Colonic mucosa (tissue), 4 donors: ENCODE results near the gene RASSF5. TPM values are rescaled to one million over a fixed set of nuclear protein-coding genes. Genes with fewer than 3 reads are reported as not detected.

Experiments
- DNase-seq: peaks from one replicate; pipeline ENCODE4 v3.0.0-alpha.2; 2020
- H3K27ac ChIP-seq: fragments of 200-600 bp; one replicate; pipeline ENCODE4 v1.8.0; 2021
- H3K27me3 ChIP-seq: fragments of 200-600 bp; one replicate; pipeline ENCODE4 v1.8.0; 2021
- H3K36me3 ChIP-seq: fragments of 200-600 bp; one replicate; pipeline ENCODE4 v1.8.0; 2021
- H3K4me1 ChIP-seq: fragments of 200-600 bp; one replicate; pipeline ENCODE4 v1.8.0; 2021; ENCODE audit warnings: mild to moderate bottlenecking
- H3K4me3 ChIP-seq: fragments of 200-600 bp; one replicate; pipeline ENCODE4 v1.8.0; 2021
- H3K9ac ChIP-seq, 2 donors: one replicate each; pipeline ENCODE4 v1.7.0; 2013; ENCODE audit warnings: control low read depth in 2 of 2, low read depth in 2 of 2, low read length in 2 of 2
- H3K9me3 ChIP-seq: fragments of 200-600 bp; one replicate; pipeline ENCODE4 v1.8.0; 2021
- CTCF ChIP-seq: fragments of 200-600 bp; IDR thresholded peaks from one replicate; pipeline ENCODE4 v1.8.0; 2022; ENCODE audit warnings: antibody characterized with exemption, mild to moderate bottlenecking
- intact Hi-C: fragments of 100-400 bp; cut with DNase I; formaldehyde crosslinking; loops from one replicate; pipeline ENCODE4 v1.14.1; 2022
- total RNA-seq, 2 donors: library from RNA; stranded (reverse); fragmentation: NEBNext Ultra II Directional in 1 of 2; extraction: Animal tissue kit (Norgen Biotek cat#: 25700) in 1 of 2; gene quantifications; one replicate each; pipeline ENCODE4 v1.2.1, GENCODE V29; 2021
- donor health status: healthy.
- donor health status: DM: no; HTN: no; CAD: no.
- donor health status: DM: no; HTN: no; CAD: no.

The RASSF5 gene
- total RNA-seq, 2 donors from 2014 or later: 4.9 to 5.4 TPM

DNA sequence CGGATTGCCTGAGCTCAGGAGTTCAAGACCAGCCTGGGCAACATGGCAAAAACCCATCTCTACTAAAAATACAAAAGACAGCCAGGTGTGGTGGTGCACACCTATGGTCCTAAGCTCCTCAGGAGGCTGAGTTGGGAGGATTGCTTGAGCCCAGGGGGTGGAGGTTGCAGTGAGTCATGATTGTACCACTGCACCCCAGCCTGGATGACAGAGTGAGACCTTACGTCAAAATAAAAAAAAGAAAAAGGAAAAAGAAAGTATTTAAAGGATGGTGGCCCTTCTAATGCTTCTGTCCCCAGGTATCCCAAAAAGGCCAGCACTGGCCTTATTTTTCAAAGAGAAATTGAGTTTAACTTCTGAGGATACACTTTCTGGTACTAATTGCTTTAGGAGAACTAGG is 35.3 kb upstream of the RASSF5 start:
- intact Hi-C loops: no loop called here
- peaks cover 6% of the 10 kb centered on the region for H3K4me1 ChIP-seq
- H3K27ac ChIP-seq: peak overlapping the region; percentile 11
- TF ChIP-seq CTCF: no peak
- no peak overlapping the region for H3K9ac ChIP-seq
- H3K4me3 ChIP-seq: no peak overlapping the region
- no peak for DNase-seq
- H3K9me3 ChIP-seq: no peaks in the 10 kb centered on the region
- H3K36me3 ChIP-seq: no peaks in the 10 kb centered on the region
- H3K27me3 ChIP-seq: no peaks in the 10 kb centered on the region

DNA sequence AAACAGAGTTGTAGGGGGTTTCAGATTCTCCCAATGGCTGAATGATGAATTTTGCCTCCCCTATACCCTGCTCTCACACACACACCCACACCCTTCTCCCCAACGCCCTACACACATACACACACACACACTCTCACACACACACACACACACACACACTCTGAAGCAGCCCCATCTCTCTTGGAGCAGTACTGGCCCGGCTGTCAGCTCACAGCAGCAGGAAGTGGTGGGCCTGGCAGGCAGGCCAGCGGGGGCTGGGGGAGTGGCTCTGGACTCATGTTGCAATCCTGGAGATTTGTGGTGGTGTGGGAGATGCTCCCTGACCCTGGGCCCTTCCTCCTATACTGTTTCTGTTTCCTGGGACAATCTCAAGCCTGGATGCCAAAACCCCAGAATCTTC is 34.9 kb upstream of the RASSF5 start:
- TF ChIP-seq CTCF: no peak
- peaks cover 6% of the 10 kb centered on the region for H3K4me1 ChIP-seq
- peak overlapping the region; percentile 11 for H3K27ac ChIP-seq
- no peak overlapping the region for H3K4me3 ChIP-seq
- H3K27me3 ChIP-seq: no peaks in the 10 kb centered on the region
- no peak for DNase-seq
- intact Hi-C loops: no loop called here
- no peaks in the 10 kb centered on the region for H3K36me3 ChIP-seq
- peak overlapping the region in 1 of 2 donors; percentile 6 for H3K9ac ChIP-seq
- no peaks in the 10 kb centered on the region for H3K9me3 ChIP-seq

- H3K36me3 ChIP-seq: no peaks in the 10 kb centered on the region
- H3K4me3 ChIP-seq: no peak overlapping the region
- no peak for DNase-seq
- intact Hi-C loops: no loop called here
- H3K4me1 ChIP-seq: peaks cover 6% of the 10 kb centered on the region
- TF ChIP-seq CTCF: no peak
- no peak overlapping the region for H3K27ac ChIP-seq
- no peaks in the 10 kb centered on the region for H3K9me3 ChIP-seq
- H3K9ac ChIP-seq: peak overlapping the region in 1 of 2 donors; percentile 6
- H3K27me3 ChIP-seq: no peaks in the 10 kb centered on the region
These were observed 34.4 kb upstream of the RASSF5 start for GRCh38 chr1:206472886-206473285.

DNA sequence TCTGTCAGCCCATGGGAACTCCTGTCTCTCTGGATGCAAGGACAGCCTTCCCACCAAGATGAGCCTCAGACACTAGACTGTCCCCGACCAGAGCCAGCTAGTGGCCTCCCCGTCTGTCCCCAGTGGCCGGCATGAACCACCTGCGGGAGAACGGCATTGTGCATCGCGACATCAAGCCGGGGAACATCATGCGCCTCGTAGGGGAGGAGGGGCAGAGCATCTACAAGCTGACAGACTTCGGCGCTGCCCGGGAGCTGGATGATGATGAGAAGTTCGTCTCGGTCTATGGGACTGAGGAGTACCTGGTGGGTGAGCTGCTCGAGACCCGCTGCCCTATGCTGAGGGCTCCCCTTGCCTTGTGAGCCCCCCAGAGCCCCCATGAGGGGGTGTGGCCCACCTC is 31.3 kb upstream of the RASSF5 start:
- H3K9me3 ChIP-seq: no peaks in the 10 kb centered on the region
- peaks cover 5% of the 10 kb centered on the region for H3K36me3 ChIP-seq
- H3K9ac ChIP-seq: no peak overlapping the region
- no peak for DNase-seq
- no peak overlapping the region for H3K27ac ChIP-seq
- TF ChIP-seq CTCF: no peak
- no peaks in the 10 kb centered on the region for H3K27me3 ChIP-seq
- no peak overlapping the region for H3K4me3 ChIP-seq
- intact Hi-C loops: loop anchor here (5.0 kb wide), 1 partner anchor 106 kb away; no protein-coding TSS in a partner anchor
- no peaks in the 10 kb centered on the region for H3K4me1 ChIP-seq

GRCh38 chr1:206476591-206476990 is 30.7 kb upstream of the RASSF5 start:
- no peak overlapping the region for H3K27ac ChIP-seq
- peaks cover 5% of the 10 kb centered on the region for H3K36me3 ChIP-seq
- H3K9ac ChIP-seq: no peak overlapping the region
- H3K4me3 ChIP-seq: no peak overlapping the region
- no peaks in the 10 kb centered on the region for H3K27me3 ChIP-seq
- H3K9me3 ChIP-seq: no peaks in the 10 kb centered on the region
- intact Hi-C loops: loop anchor here (5.0 kb wide), 1 partner anchor 106 kb away; no protein-coding TSS in a partner anchor
- no peak for TF ChIP-seq CTCF
- no peak for DNase-seq
- no peaks in the 10 kb centered on the region for H3K4me1 ChIP-seq

DNA sequence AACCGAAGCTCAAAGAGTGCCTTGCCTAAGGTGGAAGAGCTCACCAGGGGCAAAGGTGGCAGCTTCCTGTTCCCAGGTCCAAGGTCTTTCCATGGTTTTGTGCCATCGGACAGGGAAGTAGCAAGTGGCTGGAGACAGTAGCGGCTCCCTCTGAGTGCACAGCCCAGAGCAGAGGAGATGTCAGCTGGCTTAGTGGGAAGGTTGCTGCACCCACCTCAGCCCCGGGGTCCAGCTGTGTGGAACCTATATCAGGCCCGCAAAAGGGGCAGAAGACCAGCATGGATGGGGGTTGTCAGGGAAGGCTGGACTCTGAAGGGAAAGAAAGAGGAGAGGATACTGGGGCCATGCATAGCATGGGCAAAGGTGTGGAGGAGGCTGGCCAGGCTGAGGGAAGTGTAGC is 30.2 kb upstream of the RASSF5 start:
- H3K36me3 ChIP-seq: peaks cover 5% of the 10 kb centered on the region
- H3K27ac ChIP-seq: no peak overlapping the region
- no peak overlapping the region for H3K4me3 ChIP-seq
- intact Hi-C loops: loop anchor here (5.0 kb wide), 1 partner anchor 105 kb away; no protein-coding TSS in a partner anchor
- no peaks in the 10 kb centered on the region for H3K9me3 ChIP-seq
- no peak overlapping the region for H3K9ac ChIP-seq
- H3K4me1 ChIP-seq: no peaks in the 10 kb centered on the region
- H3K27me3 ChIP-seq: no peaks in the 10 kb centered on the region
- TF ChIP-seq CTCF: no peak
- DNase-seq: no peak
